DOHH2 (cell line): ENCODE data around the gene TMEM79.

Source experiments
- H3F3A ChIP-seq: fragments of 200-600 bp; sonication (generic), shearing (Covaris generic); 2 replicates; pipeline ENCODE4 v1.6.0; 2016; ENCODE audit warnings: antibody characterized with exemption, mild to moderate bottlenecking; ENCODE audit not compliant: control insufficient read depth, insufficient read depth
- H3K27ac ChIP-seq: fragments of 200-600 bp; sonication (generic); 2 replicates; pipeline ENCODE4 v1.5.1; 2014; ENCODE audit warnings: low read depth, mild to moderate bottlenecking, low read length, moderate library complexity
- H3K27me3 ChIP-seq: fragments of 200-600 bp; sonication (generic); 2 replicates; pipeline ENCODE4 v1.6.1; 2014; ENCODE audit warnings: mild to moderate bottlenecking, low read length, mixed read lengths; ENCODE audit not compliant: control insufficient read depth
- H3K36me3 ChIP-seq: fragments of 200-600 bp; sonication (generic); 2 replicates; pipeline ENCODE4 v1.6.1; 2014; ENCODE audit warnings: mild to moderate bottlenecking, low read length, moderate library complexity, mixed read lengths; ENCODE audit not compliant: control insufficient read depth
- H3K4me1 ChIP-seq: fragments of 200-600 bp; sonication (generic); 2 replicates; pipeline ENCODE4 v1.6.1; 2014; ENCODE audit warnings: mild to moderate bottlenecking, low read length, mixed read lengths; ENCODE audit not compliant: control insufficient read depth
- H3K4me2 ChIP-seq: fragments of 200-600 bp; sonication (generic); 2 replicates; pipeline ENCODE4 v1.6.0; 2014; ENCODE audit warnings: mild to moderate bottlenecking, low read length, moderate library complexity
- H3K4me3 ChIP-seq: fragments of 200-600 bp; sonication (generic); 2 replicates; pipeline ENCODE4 v1.5.1; 2014; ENCODE audit warnings: mild to moderate bottlenecking, low read length, mixed read lengths
- H3K79me2 ChIP-seq: fragments of 200-600 bp; sonication (generic); 2 replicates; pipeline ENCODE4 v1.6.1; 2014; ENCODE audit warnings: mild to moderate bottlenecking, low read length, mixed read lengths; ENCODE audit not compliant: control insufficient read depth
- H3K9me2 ChIP-seq: fragments of 200-600 bp; sonication (generic); replicated peaks from 2 replicates; pipeline ENCODE4 v1.6.1; 2014; ENCODE audit warnings: mild to moderate bottlenecking, low read length, mixed read lengths; ENCODE audit not compliant: control insufficient read depth
- H3K9me3 ChIP-seq: fragments of 200-600 bp; sonication (generic); 2 replicates; pipeline ENCODE4 v1.6.1; 2014; ENCODE audit warnings: antibody characterized with exemption, low read length, mixed read lengths; ENCODE audit not compliant: control insufficient read depth, insufficient read depth
- H4K20me1 ChIP-seq: fragments of 200-600 bp; sonication (generic); 2 replicates; pipeline ENCODE4 v1.6.0; 2014; ENCODE audit warnings: low read depth, mild to moderate bottlenecking, antibody characterized with exemption, low read length, moderate library complexity; ENCODE audit not compliant: control insufficient read depth, insufficient read depth
- CTCF ChIP-seq: fragments of 200-600 bp; sonication (generic); IDR thresholded peaks from one replicate; pipeline ENCODE4 v1.5.1; 2014; ENCODE audit warnings: antibody characterized with exemption, mild to moderate bottlenecking, low read depth, low read length; ENCODE audit not compliant: poor library complexity, severe bottlenecking
- EZH2phosphoT487 ChIP-seq: fragments of 200-600 bp; sonication (generic); IDR thresholded peaks from 2 replicates; pipeline ENCODE4 v1.6.1; 2017; ENCODE audit warnings: borderline replicate concordance, mild to moderate bottlenecking, antibody characterized with exemption, low read length, moderate library complexity, mixed read lengths

Gene TMEM79

GRCh38 chr1:156241926-156242325, 42.2 kb upstream of the TMEM79 start, which contains the start of gene BGLAP:
Gene BGLAP, plus strand, starts transcription at chr1:156242184. Its CDS starts 48 bp downstream, at chr1:156242232.
- Histone ChIP-seq H4K20me1 (no peaks in the 10 kb centered on the region), H3K4me2 (no peak within 1 kb of the TSS), H3K79me2 (no peaks in the 10 kb centered on the region), H3K9me3 (no peaks in the 10 kb centered on the region), H3K4me1 (peaks cover 27% of the 10 kb centered on the region), H3K27me3 (peaks cover 11% of the 10 kb centered on the region), H3F3A (peaks cover 6% of the 10 kb centered on the region), H3K9me2 (no peaks in the 10 kb centered on the region), H3K4me3 (no peak within 1 kb of the TSS), H3K36me3 (peaks cover 26% of the 10 kb centered on the region), H3K27ac (no peak within 1 kb of the TSS)
- TF ChIP-seq EZH2phosphoT487: no peak
- TF ChIP-seq CTCF: no peak

DNA sequence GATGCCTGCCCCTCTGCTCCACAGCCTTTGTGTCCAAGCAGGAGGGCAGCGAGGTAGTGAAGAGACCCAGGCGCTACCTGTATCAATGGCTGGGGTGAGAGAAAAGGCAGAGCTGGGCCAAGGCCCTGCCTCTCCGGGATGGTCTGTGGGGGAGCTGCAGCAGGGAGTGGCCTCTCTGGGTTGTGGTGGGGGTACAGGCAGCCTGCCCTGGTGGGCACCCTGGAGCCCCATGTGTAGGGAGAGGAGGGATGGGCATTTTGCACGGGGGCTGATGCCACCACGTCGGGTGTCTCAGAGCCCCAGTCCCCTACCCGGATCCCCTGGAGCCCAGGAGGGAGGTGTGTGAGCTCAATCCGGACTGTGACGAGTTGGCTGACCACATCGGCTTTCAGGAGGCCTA, 41.4 kb upstream of the TMEM79 start:
- H3F3A ChIP-seq: peaks cover 6% of the 10 kb centered on the region
- no peaks in the 10 kb centered on the region for H4K20me1 ChIP-seq
- no peaks in the 10 kb centered on the region for H3K79me2 ChIP-seq
- no peak overlapping the region for H3K4me3 ChIP-seq
- no peak for TF ChIP-seq CTCF
- no peak for TF ChIP-seq EZH2phosphoT487
- H3K4me2 ChIP-seq: no peak overlapping the region
- peaks cover 22% of the 10 kb centered on the region for H3K36me3 ChIP-seq
- H3K9me2 ChIP-seq: no peaks in the 10 kb centered on the region
- H3K4me1 ChIP-seq: peaks cover 27% of the 10 kb centered on the region
- no peak overlapping the region for H3K27ac ChIP-seq
- peaks cover 11% of the 10 kb centered on the region for H3K27me3 ChIP-seq
- H3K9me3 ChIP-seq: no peaks in the 10 kb centered on the region

GRCh38 chr1:156244126-156244525, 40.0 kb upstream of the TMEM79 start:
- H3F3A ChIP-seq: peaks cover 6% of the 10 kb centered on the region
- H3K79me2 ChIP-seq: no peaks in the 10 kb centered on the region
- no peaks in the 10 kb centered on the region for H3K9me3 ChIP-seq
- no peaks in the 10 kb centered on the region for H4K20me1 ChIP-seq
- TF ChIP-seq EZH2phosphoT487 (no peak), CTCF (no peak)
- peaks cover 11% of the 10 kb centered on the region for H3K27me3 ChIP-seq
- no peak overlapping the region for H3K4me3 ChIP-seq
- peaks cover 9% of the 10 kb centered on the region for H3K36me3 ChIP-seq
- H3K27ac ChIP-seq: no peak overlapping the region
- H3K9me2 ChIP-seq: no peaks in the 10 kb centered on the region
- H3K4me2 ChIP-seq: no peak overlapping the region
- peaks cover 27% of the 10 kb centered on the region for H3K4me1 ChIP-seq
